ENCODE measurements around the gene DIRAS2. TPM values are rescaled to one million over a fixed set of nuclear protein-coding genes. Genes with fewer than 3 reads are reported as not detected.

The DIRAS2 gene
- total RNA-seq, 1 experiment from 2014 or later: not detected

DNA sequence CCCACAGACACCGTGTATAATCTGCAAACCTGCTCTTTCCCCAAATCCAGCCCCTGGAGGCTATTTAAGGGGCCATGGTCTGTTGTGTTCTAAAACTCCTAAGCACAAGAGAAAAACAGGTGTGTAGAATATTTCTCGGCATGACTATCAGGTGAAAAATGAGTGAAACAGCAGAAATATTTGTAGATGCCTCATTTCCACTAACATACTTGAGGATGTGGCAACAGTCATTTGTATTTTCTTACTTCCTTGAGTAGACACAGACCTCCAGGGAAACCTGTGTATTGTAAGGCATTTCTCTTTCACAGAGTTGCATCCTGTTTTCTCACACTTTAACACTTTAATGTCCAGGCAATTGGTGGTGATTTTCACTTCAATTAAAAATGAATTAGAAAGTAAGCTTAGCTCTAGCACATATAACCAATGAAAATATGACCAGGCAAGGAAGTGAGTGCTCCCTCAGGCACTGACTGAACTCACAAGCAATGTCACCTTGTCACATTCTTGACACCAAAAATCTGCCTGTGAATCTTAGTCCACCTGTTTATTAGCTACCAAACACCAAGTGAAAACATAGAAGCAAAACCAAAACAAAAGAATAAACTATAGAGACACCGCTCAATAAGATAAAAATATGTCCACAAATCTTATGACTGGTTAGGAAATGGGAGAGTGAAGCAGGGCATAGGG is 64.4 kb downstream of the DIRAS2 start:
- BruUV-seq (replicated peaks): no TSS peak
- no peaks in the 10 kb centered on the region for H3K9me3 ChIP-seq (ENCODE audit: low read depth, low read length, poor library complexity, severe bottlenecking)
- ChIA-PET POLR2A (ENCODE audit: low non-redundant PET) (no interaction called here), CTCF (no interaction called here)
- DNase-seq (ENCODE audit: low spot score): no peak
- H3K36me3 ChIP-seq (ENCODE audit: insufficient read depth, low read length, poor library complexity, severe bottlenecking): no peaks in the 10 kb centered on the region
- H3K4me1 ChIP-seq (ENCODE audit: insufficient read depth, low read length, poor library complexity, severe bottlenecking): no peaks in the 10 kb centered on the region
- no peak overlapping the region for H3K27ac ChIP-seq (ENCODE audit: low read depth, low read length, poor library complexity, severe bottlenecking)
- TF ChIP-seq EZH2 (IDR thresholded peaks at IDR 0.05; ENCODE audit: borderline replicate concordance, low read depth, low read length, poor library complexity, severe bottlenecking): no peak
- TF ChIP-seq, protein P1, sequence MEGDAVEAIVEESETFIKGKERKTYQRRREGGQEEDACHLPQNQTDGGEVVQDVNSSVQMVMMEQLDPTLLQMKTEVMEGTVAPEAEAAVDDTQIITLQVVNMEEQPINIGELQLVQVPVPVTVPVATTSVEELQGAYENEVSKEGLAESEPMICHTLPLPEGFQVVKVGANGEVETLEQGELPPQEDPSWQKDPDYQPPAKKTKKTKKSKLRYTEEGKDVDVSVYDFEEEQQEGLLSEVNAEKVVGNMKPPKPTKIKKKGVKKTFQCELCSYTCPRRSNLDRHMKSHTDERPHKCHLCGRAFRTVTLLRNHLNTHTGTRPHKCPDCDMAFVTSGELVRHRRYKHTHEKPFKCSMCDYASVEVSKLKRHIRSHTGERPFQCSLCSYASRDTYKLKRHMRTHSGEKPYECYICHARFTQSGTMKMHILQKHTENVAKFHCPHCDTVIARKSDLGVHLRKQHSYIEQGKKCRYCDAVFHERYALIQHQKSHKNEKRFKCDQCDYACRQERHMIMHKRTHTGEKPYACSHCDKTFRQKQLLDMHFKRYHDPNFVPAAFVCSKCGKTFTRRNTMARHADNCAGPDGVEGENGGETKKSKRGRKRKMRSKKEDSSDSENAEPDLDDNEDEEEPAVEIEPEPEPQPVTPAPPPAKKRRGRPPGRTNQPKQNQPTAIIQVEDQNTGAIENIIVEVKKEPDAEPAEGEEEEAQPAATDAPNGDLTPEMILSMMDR (conservative IDR thresholded peaks at IDR 0.05; ENCODE audit: low read depth, low read length): no peak
- intact Hi-C loops (cut with micrococcal nuclease; ENCODE audit: unreplicated experiment): no loop called here
- no peak overlapping the region for H3K4me3 ChIP-seq (ENCODE audit: low read depth, low read length, poor library complexity, severe bottlenecking)
- H3K27me3 ChIP-seq (replicated peaks; ENCODE audit: insufficient read depth, low read depth, low read length, poor library complexity): no peaks in the 10 kb centered on the region

DNA sequence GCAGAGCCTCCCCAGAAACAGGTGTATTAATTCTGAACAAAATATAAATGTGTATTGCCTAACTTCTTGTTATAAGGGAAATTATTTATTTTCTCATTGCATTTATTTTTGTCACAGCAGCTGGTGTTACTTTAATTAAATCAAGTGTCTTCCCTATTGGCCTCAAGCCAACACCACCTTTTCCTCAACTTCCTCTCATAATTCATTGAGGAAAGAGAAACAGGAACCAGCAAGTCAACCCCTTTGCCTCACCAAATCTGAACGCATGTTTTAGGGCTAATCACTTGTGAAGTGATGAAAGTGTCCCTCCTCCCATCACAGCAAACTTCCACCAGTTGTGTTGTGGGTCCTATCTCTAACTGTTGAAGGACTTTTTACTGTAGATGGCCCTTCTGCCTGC is 73.1 kb downstream of the DIRAS2 start:
- no peaks in the 10 kb centered on the region for H3K4me1 ChIP-seq (ENCODE audit: insufficient read depth, low read length, poor library complexity, severe bottlenecking)
- intact Hi-C loops (cut with micrococcal nuclease; ENCODE audit: unreplicated experiment): no loop called here
- no peak for DNase-seq (ENCODE audit: low spot score)
- TF ChIP-seq EZH2 (IDR thresholded peaks at IDR 0.05; ENCODE audit: borderline replicate concordance, low read depth, low read length, poor library complexity, severe bottlenecking): no peak
- no peak overlapping the region for H3K4me3 ChIP-seq (ENCODE audit: low read depth, low read length, poor library complexity, severe bottlenecking)
- H3K9me3 ChIP-seq (ENCODE audit: low read depth, low read length, poor library complexity, severe bottlenecking): no peaks in the 10 kb centered on the region
- CTCF ChIA-PET: no interaction called here
- H3K27ac ChIP-seq (ENCODE audit: low read depth, low read length, poor library complexity, severe bottlenecking): no peak overlapping the region
- BruUV-seq (replicated peaks): no TSS peak
- POLR2A ChIA-PET (ENCODE audit: low non-redundant PET): no interaction called here
- H3K36me3 ChIP-seq (ENCODE audit: insufficient read depth, low read length, poor library complexity, severe bottlenecking): no peaks in the 10 kb centered on the region
- no peaks in the 10 kb centered on the region for H3K27me3 ChIP-seq (replicated peaks; ENCODE audit: insufficient read depth, low read depth, low read length, poor library complexity)

DNA sequence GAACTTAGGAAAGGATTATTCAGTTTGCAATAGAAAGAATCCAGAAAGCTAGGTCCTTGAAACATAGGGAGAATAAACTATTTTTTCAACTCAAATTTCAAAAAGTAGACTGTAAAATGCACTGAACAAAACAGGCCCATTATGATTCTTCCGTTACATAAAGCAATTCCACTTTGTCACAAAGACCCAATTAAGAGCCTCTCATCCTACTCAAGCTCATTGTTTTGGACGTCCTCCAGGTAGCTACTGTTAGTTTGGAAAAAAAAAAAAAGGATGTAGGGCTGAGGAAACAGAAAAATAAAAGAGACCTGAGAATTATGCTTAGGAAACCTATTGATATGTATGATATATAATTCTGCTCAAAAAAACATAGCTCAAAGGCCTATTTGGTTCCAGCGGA is 74.0 kb downstream of the DIRAS2 start:
- H3K4me3 ChIP-seq (ENCODE audit: low read depth, low read length, poor library complexity, severe bottlenecking): no peak overlapping the region
- BruUV-seq (replicated peaks): no TSS peak
- H3K27ac ChIP-seq (ENCODE audit: low read depth, low read length, poor library complexity, severe bottlenecking): no peak overlapping the region
- no peaks in the 10 kb centered on the region for H3K4me1 ChIP-seq (ENCODE audit: insufficient read depth, low read length, poor library complexity, severe bottlenecking)
- TF ChIP-seq, protein P1 (conservative IDR thresholded peaks at IDR 0.05; ENCODE audit: low read depth, low read length): no peak
- TF ChIP-seq EZH2 (IDR thresholded peaks at IDR 0.05; ENCODE audit: borderline replicate concordance, low read depth, low read length, poor library complexity, severe bottlenecking): no peak
- ChIA-PET POLR2A (ENCODE audit: low non-redundant PET) (no interaction called here), CTCF (no interaction called here)
- no peaks in the 10 kb centered on the region for H3K27me3 ChIP-seq (replicated peaks; ENCODE audit: insufficient read depth, low read depth, low read length, poor library complexity)
- DNase-seq (ENCODE audit: low spot score): no peak
- no peaks in the 10 kb centered on the region for H3K36me3 ChIP-seq (ENCODE audit: insufficient read depth, low read length, poor library complexity, severe bottlenecking)
- intact Hi-C loops (cut with micrococcal nuclease; ENCODE audit: unreplicated experiment): no loop called here
- no peaks in the 10 kb centered on the region for H3K9me3 ChIP-seq (ENCODE audit: low read depth, low read length, poor library complexity, severe bottlenecking)

DNA sequence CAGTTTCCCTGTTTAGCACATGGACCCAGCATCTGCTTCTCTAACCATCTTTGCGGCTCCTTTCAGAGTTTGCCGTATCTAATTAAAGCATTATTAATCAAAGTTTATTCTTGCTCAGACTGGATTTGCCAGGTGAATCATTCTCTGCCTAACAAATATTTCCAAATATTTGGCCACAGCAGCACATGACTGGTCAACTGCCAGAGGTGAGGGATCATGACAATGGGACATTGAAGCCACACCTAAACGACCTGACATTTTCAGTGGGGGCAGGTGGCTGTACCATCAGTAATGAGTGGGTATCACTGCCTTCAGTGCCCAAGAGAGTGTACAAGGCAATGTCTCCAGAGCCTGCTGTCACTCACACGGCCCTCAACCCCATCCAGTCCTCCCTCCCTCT is 80.4 kb downstream of the DIRAS2 start:
- H3K27ac ChIP-seq (ENCODE audit: low read depth, low read length, poor library complexity, severe bottlenecking): no peak overlapping the region
- H3K4me1 ChIP-seq (ENCODE audit: insufficient read depth, low read length, poor library complexity, severe bottlenecking): no peaks in the 10 kb centered on the region
- H3K4me3 ChIP-seq (ENCODE audit: low read depth, low read length, poor library complexity, severe bottlenecking): no peak overlapping the region
- ChIA-PET CTCF (no interaction called here), POLR2A (ENCODE audit: low non-redundant PET) (no interaction called here)
- no peaks in the 10 kb centered on the region for H3K36me3 ChIP-seq (ENCODE audit: insufficient read depth, low read length, poor library complexity, severe bottlenecking)
- intact Hi-C loops (cut with micrococcal nuclease; ENCODE audit: unreplicated experiment): no loop called here
- BruUV-seq (replicated peaks): no TSS peak
- no peak for TF ChIP-seq EZH2 (IDR thresholded peaks at IDR 0.05; ENCODE audit: borderline replicate concordance, low read depth, low read length, poor library complexity, severe bottlenecking)
- TF ChIP-seq, protein P1 (conservative IDR thresholded peaks at IDR 0.05; ENCODE audit: low read depth, low read length): no peak
- no peaks in the 10 kb centered on the region for H3K9me3 ChIP-seq (ENCODE audit: low read depth, low read length, poor library complexity, severe bottlenecking)
- DNase-seq (ENCODE audit: low spot score): no peak
- no peaks in the 10 kb centered on the region for H3K27me3 ChIP-seq (replicated peaks; ENCODE audit: insufficient read depth, low read depth, low read length, poor library complexity)
